Stimulated activated CD8-positive, alpha-beta memory T cell treated with anti-CD3 and anti-CD28 coated beads, Interleukin-2, amount 100 ng/mL, for 1 hour (primary cell): ENCODE measurements around the gene GPR157.
"Not testable (repeated sequence)": the region's sequence is repeated elsewhere in the genome, so short reads cannot be mapped to it uniquely, and the experiment has no call there.

Source experiments
- DNase-seq, 2 donors: peaks; one replicate each; pipeline ENCODE4 v3.0.0-alpha.2; 2020; ENCODE audit warnings: low read depth in 2 of 2

The GPR157 gene

DNA sequence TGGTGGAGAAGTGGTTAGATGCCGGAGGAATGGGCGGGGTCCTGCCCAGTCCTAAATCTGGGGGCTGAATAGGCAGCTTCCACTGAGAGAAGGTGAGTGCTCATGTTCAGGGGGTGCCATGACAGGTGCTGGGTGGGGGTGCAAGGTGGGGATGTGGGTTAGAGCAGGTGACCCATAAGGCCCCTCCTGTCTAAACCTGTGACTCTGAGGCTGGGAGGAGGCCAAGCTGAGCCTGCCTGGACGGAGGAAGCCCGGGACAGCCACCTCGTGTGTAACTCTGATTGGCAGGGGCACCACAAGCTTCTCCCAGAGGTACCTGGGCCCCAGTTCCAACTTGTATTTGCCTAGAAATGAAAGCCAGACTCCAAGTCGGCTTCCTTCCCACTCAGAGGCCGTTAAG, 10.7 kb downstream of the GPR157 start:
- no peak for DNase-seq

- no peak for DNase-seq
Observed at GRCh38 chr1:9115351-9116205, 13.3 kb downstream of the GPR157 start.

DNA sequence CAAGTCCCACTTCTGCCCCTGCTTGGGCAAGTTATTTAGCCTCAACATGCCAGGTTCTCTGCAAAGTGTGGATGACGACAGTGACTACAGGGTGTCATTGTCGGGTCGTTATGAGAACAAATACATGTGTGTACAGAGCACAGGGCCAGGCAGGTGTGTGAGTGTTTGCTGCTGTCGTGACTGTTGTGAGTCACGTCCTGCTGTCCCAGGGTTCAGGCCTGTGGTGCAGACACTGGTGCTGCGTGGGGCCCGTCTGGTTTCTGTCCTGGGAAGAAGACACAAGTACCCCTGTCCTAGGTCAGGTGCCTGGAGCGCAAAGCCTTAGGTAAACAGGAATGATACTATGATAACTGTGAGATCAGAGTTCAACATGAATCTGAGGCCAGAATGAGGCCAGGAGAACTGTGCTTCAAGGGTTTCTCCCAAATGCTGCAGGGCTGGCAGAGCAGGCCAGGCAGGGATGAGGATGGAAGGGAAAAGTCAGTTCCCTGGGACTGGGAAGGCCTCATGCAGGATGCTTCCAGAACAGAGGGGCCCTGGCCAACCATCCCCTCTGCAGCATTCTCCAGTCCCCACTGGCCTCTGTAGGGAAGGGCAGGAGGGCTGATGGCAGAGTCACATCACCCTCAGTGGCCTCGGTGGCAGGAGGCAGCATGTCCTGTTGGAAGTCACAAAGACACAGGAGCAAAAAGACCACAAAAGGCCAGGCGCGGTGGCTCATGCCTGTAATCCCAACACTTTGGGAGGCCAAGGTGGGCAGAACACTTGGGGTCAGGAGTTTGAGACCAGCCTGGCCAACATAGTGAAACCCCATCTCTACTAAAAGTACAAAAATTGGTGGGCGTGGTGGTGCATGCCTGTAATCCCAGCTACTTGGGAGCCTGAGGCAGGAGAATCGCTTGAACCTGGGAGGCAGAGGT, 15.7 kb downstream of the GPR157 start:
- no peak for DNase-seq

GRCh38 chr1:9111957-9112356, 16.9 kb downstream of the GPR157 start:
- DNase-seq = no peak

DNA sequence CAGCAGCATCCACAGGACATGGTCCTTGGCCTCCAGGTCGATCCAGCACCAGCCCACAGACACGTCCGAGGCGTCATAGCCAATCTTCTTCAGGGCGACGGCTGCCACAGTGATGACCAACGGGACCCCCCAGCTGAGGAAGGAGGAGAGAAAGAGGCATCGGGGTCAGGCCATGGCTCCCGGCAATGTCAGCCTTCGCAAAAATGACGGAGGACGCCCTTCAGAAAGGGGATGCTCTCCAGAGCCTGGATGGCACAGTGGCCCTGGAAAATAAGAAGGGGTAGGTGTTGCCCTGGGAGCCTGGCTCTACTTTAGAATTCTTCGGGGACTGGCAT, 17.6 kb downstream of the GPR157 start:
- no peak for DNase-seq

DNA sequence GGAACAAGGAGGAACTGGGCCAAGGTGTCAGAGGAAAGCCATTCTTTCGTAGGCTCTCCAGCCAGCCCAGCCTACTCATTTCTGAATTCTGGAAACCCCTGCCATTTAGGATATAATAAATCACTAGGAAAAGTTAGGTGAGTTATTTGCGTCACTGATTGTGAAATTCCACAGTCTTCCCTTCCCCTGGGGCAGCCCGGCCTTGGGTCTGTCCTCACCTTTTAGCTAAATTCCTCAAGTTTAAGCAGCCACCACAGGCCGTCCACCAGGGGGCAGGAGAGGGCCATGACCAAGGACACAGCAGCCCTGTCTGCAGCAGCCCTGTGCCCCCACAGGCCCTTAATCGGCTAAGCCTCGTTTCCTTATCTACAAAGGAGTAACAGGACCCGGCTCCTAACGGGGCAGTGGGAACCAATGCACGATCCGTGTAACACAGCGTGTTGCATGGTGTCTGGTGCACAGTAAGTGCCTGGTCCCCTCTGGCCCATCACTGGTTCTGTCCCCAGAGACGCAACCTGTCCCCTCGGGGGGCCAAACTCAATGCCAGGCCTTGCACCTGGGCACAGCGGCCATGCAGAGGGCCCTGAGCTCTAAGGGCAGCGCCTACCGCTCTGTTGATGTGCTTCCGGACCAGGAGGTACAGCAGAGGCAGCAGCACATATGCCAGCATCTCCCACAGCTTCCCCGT, 18.1 kb downstream of the GPR157 start:
- peak; percentile 64 to 73 for DNase-seq

- DNase-seq = no peak
Observed at GRCh38 chr1:9108056-9108665, 20.7 kb downstream of the GPR157 start.

DNA sequence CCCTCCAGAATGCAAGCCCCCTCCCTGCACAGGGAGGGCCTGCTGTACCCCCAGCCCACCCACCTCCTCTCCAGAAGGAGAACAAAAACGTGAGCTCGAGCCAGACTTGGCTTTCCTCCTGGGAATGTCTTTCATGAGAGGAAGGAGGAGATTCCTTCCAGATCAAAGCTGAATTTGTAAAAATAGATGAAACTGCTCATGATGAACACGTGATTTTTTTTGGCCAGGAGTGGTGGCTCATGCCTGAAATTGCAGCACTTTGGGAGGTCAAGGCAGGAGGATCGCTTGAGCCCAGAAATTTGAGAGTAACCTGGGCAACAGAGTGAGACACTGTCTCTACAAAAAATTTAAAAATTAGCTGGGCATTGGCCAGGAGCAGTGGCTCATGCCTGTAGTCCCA, 21.8 kb downstream of the GPR157 start:
- no peak for DNase-seq

DNA sequence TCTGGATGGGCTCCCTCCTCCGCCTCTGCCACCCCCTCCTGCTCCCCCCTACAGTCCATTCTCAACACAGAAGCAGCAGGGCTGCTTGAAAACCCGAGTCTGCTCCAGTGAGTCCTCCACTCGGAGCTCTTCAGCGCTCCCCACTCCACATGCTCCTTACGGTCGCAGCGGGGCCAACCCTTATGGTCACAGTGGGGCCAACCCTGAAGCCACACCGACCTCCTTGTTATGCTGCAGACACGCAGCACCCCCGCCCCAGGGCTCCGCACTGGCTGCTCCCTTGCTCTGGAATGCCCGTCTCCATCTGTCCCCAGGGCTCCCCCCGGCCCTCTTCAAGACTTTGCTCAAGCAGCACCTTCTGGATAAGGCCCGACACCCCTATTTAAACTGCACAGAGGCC, 22.6 kb downstream of the GPR157 start:
- DNase-seq = no peak

DNA sequence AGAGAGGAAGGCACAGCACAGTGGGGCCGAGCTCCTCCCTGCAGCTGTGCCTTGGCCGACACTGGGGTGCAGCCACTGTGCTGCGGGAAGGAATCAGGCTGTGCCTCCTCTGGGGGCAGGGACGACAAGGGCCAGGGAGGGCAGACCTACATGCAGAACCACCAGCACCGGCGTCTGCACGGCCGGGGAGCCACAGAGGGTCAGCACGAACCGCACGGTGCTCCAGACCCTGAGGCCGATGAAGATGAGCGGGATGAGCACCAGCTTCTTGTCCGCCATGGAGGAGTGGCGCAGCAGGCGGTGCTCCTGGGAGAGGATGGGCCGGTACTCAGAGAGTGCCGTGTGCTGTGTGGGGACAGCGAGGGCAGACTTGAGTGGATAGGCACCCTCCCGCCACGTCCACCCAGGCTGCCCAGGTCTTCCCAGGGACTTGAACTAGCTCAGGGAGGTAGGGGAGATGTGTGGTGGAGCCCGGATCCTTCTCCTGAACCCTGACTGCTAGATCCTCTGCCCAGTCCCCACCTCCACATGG, 23.5 kb downstream of the GPR157 start:
- DNase-seq = no peak

DNA sequence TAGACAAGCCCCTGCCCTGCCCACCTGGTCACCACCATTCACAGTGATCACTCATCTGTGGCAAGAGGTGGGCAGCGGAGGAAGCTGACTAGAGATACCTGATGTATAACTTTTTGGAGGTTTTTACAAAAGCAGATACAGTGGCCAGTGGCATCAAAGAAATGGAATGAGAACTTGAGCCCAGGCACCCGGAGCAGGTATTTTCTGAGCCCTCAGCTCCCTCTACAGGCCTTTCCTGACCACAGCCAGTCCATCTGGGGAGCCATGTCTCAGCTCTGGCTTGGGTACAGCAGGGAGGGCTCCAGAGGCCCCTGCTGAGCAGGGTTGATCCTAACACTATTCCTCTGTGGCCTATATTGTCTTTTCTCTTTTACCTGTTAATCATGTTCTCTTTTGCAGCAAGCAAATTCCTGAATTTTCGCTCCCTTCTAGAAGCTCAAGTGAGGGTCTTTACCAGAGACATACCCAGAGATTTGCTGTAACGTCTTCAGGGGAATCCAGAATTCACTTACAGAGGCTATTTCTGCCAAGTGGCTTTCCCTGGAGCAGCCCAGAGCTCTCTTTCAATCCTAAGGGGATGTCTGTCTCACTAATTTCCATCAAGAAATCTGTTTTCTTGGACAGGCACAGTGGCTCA, 27.3 kb downstream of the GPR157 start:
- no peak for DNase-seq

DNA sequence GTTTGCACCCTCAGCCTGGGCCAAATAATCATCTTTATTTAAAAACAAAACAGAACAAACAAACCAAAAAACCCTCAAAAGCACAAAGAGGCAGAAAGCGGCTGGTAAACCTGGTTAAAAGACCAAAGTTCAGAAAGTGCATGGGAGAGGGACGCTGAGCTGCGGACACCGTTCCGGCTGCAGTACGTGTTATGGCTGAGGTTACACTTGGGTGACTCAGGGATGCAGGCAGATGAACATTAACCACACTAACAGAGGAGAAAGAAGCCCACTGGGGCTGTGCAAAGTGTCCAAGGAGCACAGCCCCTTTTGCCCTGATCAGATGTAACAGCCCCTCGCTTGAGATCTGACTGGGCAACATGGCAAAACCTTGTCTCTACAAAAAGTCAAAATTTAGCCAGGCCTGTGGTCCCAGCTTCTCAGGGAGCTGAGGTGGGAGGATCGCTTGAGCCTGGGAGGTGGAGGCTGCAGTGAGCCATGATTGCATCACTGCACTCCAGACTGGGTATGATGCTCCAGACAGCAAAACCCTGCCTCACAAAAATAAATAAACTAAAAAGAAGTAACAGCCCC, 28.3 kb downstream of the GPR157 start:
- no peak for DNase-seq

GRCh38 chr1:9099555-9099954, 29.3 kb downstream of the GPR157 start:
- DNase-seq = no peak

DNA sequence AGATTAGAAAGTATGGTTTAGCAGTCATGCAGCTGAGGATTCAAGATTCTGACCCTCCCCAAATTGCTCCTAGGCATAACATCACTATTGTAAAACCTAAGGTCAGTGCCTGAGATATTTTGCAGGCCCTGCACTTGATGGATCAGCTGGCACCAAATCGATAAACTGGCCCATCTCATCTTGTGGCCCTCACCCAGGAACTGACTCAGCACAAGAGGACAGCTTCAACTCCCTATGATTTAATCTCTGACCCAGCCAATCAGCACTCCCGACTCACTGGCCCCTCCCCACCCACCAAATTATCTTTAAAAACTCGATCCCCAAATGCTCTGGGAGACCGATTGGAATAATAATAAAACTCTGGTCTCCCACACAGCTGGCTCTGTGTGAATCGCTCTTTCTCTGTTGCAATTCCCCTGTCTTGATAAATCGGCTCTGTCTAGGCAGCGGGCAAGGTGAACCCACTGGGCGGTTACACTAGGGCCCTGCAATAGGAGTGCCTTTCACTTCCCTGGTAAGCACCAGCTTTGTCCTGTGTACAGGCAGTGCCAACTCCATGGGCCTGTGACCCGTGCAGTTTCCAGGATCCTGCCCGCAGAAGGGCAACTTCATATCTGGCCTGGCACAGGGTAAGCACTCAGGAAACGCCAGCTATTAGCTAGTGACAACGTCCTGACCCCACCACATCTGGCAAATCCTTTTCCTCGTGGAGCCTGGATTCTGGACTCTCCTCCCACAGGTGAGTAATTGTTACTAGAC, 30.8 kb downstream of the GPR157 start:
- DNase-seq = no peak

- no peak for DNase-seq
Observed at GRCh38 chr1:9095818-9096217, 33.1 kb downstream of the GPR157 start.

DNA sequence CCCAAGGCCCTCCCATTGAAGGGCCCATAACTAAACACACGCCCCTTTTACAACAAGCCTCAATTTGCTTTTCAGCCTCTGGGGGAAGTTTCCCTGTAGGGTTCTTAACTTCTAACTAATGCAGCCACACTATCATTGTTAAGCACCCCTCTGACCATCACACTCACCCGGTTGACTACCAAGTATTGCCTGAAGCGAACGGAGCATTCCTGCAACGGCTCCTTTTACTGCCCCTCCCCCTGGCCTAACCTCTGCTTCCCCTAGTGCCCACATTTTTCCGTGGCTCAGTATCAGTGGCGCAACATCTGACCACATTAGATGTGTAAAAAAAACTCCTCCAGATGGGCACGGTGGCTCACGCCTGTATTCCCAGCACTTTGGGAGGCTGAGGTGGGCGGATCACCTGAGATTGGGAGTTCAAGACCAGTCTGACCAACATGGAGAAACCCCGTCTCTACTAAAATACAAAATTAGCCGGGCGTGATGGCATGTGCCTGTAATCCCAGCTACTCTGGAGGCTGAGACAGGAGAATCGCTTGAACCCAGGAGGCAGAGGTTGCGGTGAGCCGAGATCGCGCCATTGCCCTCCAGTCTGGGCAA, 34.8 kb downstream of the GPR157 start:
- not testable (repeated sequence) for DNase-seq

DNA sequence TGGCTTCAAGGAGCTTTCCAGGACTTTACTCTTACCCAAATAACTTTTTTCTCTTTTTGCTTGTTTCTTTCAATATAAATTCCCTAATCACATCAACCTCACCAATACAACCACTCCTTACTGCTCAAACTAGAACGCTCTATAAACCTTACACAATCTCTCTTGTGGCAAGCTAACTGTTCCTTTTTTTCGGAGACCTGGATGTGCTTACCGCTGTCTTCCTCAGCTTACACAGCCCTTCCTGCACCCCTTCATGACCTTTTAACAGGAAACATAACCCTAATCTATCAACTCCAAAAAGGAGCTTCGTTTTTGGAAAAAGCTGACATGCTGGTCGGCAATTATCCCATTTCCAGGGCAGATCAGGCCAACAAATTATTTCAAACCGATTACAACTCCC, 35.3 kb downstream of the GPR157 start:
- no peak for DNase-seq

DNA sequence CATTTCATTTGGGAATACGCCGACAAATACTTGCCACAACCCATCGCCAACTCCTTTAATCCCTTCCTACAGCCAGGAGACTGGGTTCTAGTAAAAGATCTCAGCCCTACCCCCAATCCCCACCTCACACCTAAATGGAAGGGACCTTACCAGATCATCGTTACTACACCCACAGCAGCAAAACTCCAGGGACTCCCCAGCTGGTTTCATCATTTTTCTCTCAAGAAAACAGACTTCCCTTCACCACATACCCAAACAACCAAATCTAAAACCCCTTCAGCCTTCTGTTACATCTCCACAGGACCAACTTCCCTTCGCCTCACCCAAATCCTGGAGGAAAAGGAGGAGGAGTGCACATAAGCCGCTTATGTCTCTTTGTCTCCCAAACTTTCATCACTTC, 35.8 kb downstream of the GPR157 start:
- DNase-seq = no peak

- DNase-seq = no peak
Observed at GRCh38 chr1:9088807-9089206, 40.1 kb downstream of the GPR157 start.
